Measurements from ENCODE around the gene TAS1R2.

TAS1R2 gene

DNA sequence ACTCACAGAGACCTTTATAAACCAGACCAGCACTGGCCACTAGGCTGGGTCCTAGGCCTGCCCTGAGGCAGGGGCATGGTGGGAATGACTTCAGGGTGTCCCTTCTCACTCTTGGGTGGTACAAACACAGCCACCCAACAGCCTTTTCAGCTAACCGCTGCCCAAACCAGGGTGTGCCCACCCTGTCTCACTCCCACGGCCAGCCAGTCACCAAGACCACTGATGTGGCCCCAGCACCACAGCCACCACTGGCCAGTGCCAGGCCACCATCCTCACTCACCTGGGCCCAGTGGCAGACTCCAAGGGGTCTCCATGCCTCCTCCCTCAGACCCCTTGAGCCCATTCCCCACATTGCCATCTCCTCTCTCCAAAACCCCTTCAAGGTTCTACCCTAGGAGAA lies 27.8 kb downstream of the TAS1R2 start:
- Histone ChIP-seq H3K36me3 (ENCODE audit: insufficient read depth, low read length) (no peaks in the 10 kb centered on the region), H3K9ac (ENCODE audit: insufficient read length) (no peak overlapping the region), H3K4me3 (no peak overlapping the region), H3K9me3 (ENCODE audit: low read depth, low read length) (no peaks in the 10 kb centered on the region), H3K27ac (no peak overlapping the region)
- TF ChIP-seq FOXP2 (optimal IDR thresholded peaks at IDR 0.05; ENCODE audit: control extremely low read depth, extremely low read length, insufficient read depth) (no peak), EZH2 (IDR thresholded peaks at IDR 0.05) (no peak), POLR2AphosphoS5 (IDR thresholded peaks at IDR 0.05; ENCODE audit: borderline replicate concordance, low read depth, low read length) (no peak)
- no peak for DNase-seq (ENCODE audit: low read depth, low spot score)

DNA sequence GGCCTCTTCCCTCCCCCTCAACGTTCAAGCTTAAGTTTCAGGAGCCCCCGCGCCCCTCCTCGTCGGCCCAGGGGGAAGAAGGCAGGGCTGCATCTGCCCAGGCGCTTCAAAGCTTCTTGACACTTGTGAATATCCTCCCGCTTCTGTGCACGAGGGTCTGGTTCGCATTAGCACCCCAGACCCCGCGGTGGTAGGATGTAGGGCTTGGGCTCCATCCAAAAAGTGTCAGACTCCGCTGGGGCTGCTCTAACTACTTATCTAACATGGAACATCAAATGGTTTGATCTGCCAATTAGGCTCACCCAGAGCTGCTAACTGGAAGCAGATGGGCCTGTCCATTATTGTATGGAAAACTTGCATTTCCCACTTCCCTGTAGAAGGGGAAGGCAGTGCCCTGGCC lies 28.9 kb downstream of the TAS1R2 start:
- H3K9ac ChIP-seq (ENCODE audit: insufficient read length) = no peak overlapping the region
- H3K9me3 ChIP-seq (ENCODE audit: low read depth, low read length) = no peaks in the 10 kb centered on the region
- H3K4me3 ChIP-seq = no peak overlapping the region
- peak; percentile 74 for DNase-seq (ENCODE audit: low read depth, low spot score)
- peak overlapping the region; percentile 81 for H3K27ac ChIP-seq
- no peak for TF ChIP-seq EZH2 (IDR thresholded peaks at IDR 0.05)
- no peak for TF ChIP-seq FOXP2 (optimal IDR thresholded peaks at IDR 0.05; ENCODE audit: control extremely low read depth, extremely low read length, insufficient read depth)
- no peak; the same call in 1 of the 2 replicates for TF ChIP-seq POLR2AphosphoS5 (IDR thresholded peaks at IDR 0.05; ENCODE audit: borderline replicate concordance, low read depth, low read length)
- no peaks in the 10 kb centered on the region for H3K36me3 ChIP-seq (ENCODE audit: insufficient read depth, low read length)

DNA sequence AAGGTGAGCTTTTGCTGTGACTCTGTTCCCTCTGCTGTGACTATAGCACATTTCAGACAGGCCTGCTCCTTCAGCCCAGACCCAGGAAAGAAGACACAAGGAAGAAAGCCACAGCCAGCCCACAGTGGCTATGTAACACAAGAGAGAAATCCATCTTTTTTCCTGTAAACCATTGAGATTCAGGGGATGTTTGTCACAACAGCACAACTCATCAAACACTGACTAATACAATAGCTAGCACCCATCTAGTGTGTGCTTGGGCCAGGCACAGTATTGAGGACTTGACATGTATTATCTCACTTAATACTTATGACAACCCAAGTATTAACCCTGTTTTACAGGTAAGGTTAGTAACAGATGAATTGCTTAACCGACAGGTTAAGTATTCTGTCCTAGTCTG lies 29.8 kb downstream of the TAS1R2 start:
- H3K27ac ChIP-seq = no peak overlapping the region; the same call in 1 of the 2 replicates
- DNase-seq (ENCODE audit: low read depth, low spot score) = no peak
- TF ChIP-seq FOXP2 (optimal IDR thresholded peaks at IDR 0.05; ENCODE audit: control extremely low read depth, extremely low read length, insufficient read depth) (no peak), EZH2 (IDR thresholded peaks at IDR 0.05) (no peak), POLR2AphosphoS5 (IDR thresholded peaks at IDR 0.05; ENCODE audit: borderline replicate concordance, low read depth, low read length) (no peak)

DNA sequence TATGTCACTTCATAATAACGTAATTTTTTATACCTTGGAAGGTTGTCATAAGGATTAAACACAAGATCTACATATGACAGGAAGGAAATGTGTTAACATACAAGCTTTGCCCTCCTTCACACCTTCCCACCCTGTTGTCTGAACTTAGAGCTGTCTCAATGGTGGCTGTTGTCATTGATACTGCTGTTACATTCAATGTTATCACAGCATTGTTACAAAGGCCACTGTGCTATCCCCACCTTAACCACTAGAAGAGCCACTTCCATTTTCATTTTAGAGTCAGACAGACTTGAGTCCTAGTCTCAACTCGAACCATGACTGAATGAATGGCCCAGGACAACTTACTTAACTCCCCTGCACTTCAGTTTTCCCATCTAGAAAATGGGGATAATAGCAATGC lies 31.2 kb downstream of the TAS1R2 start:
- H3K9me3 ChIP-seq (ENCODE audit: low read depth, low read length) = no peaks in the 10 kb centered on the region
- H3K9ac ChIP-seq (ENCODE audit: insufficient read length) = no peak overlapping the region
- no peaks in the 10 kb centered on the region for H3K36me3 ChIP-seq (ENCODE audit: insufficient read depth, low read length)
- no peak for DNase-seq (ENCODE audit: low read depth, low spot score)
- TF ChIP-seq EZH2 (IDR thresholded peaks at IDR 0.05) (no peak), POLR2AphosphoS5 (IDR thresholded peaks at IDR 0.05; ENCODE audit: borderline replicate concordance, low read depth, low read length) (no peak), FOXP2 (optimal IDR thresholded peaks at IDR 0.05; ENCODE audit: control extremely low read depth, extremely low read length, insufficient read depth) (no peak)
- no peak overlapping the region for H3K27ac ChIP-seq
- H3K4me3 ChIP-seq = no peak overlapping the region

More for the DNA sequence above, 29.8 kb downstream of the TAS1R2 start:
- Histone ChIP-seq H3K36me3 (ENCODE audit: insufficient read depth, low read length) (no peaks in the 10 kb centered on the region), H3K4me3 (no peak overlapping the region), H3K9ac (ENCODE audit: insufficient read length) (no peak overlapping the region), H3K9me3 (ENCODE audit: low read depth, low read length) (no peaks in the 10 kb centered on the region)

DNA sequence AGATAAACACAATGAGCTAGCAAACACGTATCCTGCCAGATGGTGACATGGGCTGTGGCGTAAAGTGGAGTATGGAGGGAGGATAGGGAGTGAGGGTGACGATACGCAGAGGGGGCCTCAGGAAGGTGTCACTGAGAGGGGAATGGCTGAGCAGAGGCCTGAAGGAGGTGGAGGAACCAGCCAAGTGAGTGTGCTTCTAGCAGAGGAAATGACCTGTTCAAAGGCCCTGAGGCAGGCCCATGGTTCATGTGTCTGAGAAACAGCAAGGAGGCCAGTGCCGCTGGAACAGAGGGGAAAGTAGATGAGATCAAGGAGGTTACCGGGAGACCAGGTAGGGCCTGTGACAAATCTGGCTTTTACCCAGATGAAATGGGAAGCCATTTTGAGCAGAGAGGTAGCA lies 36.0 kb downstream of the TAS1R2 start:
- Histone ChIP-seq H3K36me3 (ENCODE audit: insufficient read depth, low read length) (no peaks in the 10 kb centered on the region), H3K27ac (no peak overlapping the region), H3K4me3 (no peak overlapping the region), H3K9me3 (ENCODE audit: low read depth, low read length) (no peaks in the 10 kb centered on the region), H3K9ac (ENCODE audit: insufficient read length) (no peak overlapping the region)
- DNase-seq (ENCODE audit: low read depth, low spot score) = no peak
- TF ChIP-seq EZH2 (IDR thresholded peaks at IDR 0.05) (no peak), POLR2AphosphoS5 (IDR thresholded peaks at IDR 0.05; ENCODE audit: borderline replicate concordance, low read depth, low read length) (no peak), FOXP2 (optimal IDR thresholded peaks at IDR 0.05; ENCODE audit: control extremely low read depth, extremely low read length, insufficient read depth) (no peak)

DNA sequence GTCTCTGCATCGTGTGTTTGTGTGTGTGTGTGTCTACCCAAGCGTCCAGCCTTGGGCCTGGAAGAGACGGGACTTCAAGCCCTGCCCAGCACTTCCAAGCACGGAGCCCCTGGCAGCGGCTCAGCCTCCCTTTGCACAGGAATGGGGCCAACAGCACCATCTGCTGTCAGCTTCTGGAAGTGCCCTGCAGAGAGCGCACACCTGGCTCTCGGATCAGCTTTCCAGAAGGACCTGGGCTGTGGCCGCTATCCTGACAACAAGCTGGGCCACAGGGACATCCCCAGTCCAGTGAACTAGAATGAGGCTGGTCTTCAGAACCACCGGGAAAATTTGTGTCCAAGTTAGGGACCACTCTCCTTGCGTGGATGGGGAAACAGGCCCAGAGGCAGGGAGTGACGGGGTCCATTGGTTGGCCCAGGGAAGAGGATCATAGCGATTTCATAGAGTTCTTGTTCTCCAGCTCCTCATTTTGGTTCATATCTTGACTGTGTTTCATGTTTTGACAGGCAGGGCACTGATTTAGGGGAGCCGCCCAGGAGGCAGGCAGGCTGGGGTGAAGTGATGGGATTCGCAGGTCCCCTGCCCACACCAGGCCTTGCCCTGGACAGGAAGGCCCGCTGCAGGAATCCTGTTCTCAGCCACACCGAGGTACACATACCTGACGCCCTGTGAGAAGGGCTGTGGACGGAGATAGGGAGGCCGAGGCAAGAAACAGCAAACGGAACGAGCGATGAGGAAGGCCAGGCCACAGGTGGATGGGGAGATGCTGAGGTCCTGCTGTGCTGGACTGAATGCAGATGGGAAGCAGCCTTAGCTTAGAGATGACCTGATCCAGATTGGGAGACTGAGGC lies 38.4 kb downstream of the TAS1R2 start:
- Histone ChIP-seq H3K4me3 (no peak overlapping the region), H3K36me3 (ENCODE audit: insufficient read depth, low read length) (no peaks in the 10 kb centered on the region), H3K9me3 (ENCODE audit: low read depth, low read length) (no peaks in the 10 kb centered on the region), H3K27ac (no peak overlapping the region), H3K9ac (ENCODE audit: insufficient read length) (no peak overlapping the region)
- DNase-seq (ENCODE audit: low read depth, low spot score) = peak; percentile 37
- no peak for TF ChIP-seq POLR2AphosphoS5 (IDR thresholded peaks at IDR 0.05; ENCODE audit: borderline replicate concordance, low read depth, low read length)
- TF ChIP-seq FOXP2 (optimal IDR thresholded peaks at IDR 0.05; ENCODE audit: control extremely low read depth, extremely low read length, insufficient read depth) = no peak
- no peak for TF ChIP-seq EZH2 (IDR thresholded peaks at IDR 0.05)

DNA sequence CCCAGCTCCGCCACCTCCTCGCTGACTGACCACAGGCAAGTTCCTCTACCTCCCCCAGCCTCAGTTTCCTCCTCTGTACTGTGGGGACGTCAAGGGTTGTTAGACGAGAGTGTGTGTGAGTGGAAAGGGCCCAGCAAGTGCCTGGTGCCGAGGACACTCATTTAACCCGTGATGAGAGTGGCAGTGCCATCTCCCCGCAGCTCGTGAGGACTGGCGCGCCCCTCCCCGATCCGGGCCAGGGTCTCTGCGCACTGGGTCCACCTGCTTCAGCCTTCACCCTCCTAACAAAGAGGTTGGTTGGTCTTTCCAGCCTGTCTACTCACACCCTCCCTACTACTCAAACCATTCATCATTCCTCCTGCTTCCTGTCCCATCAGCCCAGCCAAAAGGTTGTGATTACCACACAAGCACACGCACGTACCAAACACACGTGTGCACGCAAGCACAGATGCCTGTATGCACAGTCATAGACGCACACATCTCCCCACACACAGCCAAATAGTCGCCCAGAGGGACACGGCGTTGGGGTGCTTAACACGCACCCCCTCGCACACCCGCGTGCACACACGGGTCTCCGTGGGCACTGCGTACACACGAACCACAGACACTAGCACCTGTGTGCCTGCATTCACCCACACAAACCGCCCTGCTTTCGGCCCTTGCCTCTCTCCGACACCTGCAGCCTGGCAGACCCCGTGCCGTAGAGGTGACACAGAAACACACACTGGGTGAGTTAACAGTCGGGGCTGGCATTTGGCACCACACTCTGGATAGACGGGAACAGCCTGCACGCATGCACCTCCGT lies 39.3 kb downstream of the TAS1R2 start:
- H3K27ac ChIP-seq = no peak overlapping the region
- no peak for DNase-seq (ENCODE audit: low read depth, low spot score)
- H3K36me3 ChIP-seq (ENCODE audit: insufficient read depth, low read length) = no peaks in the 10 kb centered on the region
- no peak for TF ChIP-seq FOXP2 (optimal IDR thresholded peaks at IDR 0.05; ENCODE audit: control extremely low read depth, extremely low read length, insufficient read depth)
- TF ChIP-seq EZH2 (IDR thresholded peaks at IDR 0.05) = no peak
- no peak for TF ChIP-seq POLR2AphosphoS5 (IDR thresholded peaks at IDR 0.05; ENCODE audit: borderline replicate concordance, low read depth, low read length)
- no peak overlapping the region for H3K4me3 ChIP-seq
- no peaks in the 10 kb centered on the region for H3K9me3 ChIP-seq (ENCODE audit: low read depth, low read length)
- no peak overlapping the region for H3K9ac ChIP-seq (ENCODE audit: insufficient read length)

DNA sequence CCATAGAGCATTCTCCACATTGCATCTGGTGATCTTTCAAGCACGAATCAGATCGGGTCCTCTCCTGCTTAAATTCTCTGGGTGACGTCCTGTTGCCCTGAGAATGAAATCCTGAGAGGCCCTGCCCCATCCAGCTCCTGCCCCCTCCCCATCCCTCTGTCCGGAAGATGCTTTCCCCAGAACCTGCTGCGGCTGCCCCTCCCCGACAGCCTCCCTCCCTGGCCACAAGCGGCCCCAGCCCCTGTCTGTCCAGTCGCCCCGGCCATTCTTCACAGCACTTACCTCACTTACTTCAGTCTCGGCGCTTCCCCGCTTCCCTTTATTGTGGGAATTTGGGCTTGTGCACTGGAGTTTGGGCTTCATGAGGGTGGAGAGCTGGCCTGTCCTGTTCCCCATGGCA lies 40.3 kb downstream of the TAS1R2 start:
- no peak overlapping the region for H3K27ac ChIP-seq

More for the DNA sequence above, 40.3 kb downstream of the TAS1R2 start:
- no peak for DNase-seq (ENCODE audit: low read depth, low spot score)
- H3K36me3 ChIP-seq (ENCODE audit: insufficient read depth, low read length) = no peaks in the 10 kb centered on the region
- no peaks in the 10 kb centered on the region for H3K9me3 ChIP-seq (ENCODE audit: low read depth, low read length)
- TF ChIP-seq POLR2AphosphoS5 (IDR thresholded peaks at IDR 0.05; ENCODE audit: borderline replicate concordance, low read depth, low read length) (no peak), FOXP2 (optimal IDR thresholded peaks at IDR 0.05; ENCODE audit: control extremely low read depth, extremely low read length, insufficient read depth) (no peak), EZH2 (IDR thresholded peaks at IDR 0.05) (no peak)
- no peak overlapping the region for H3K9ac ChIP-seq (ENCODE audit: insufficient read length)
- no peak overlapping the region for H3K4me3 ChIP-seq

Measured in SK-N-MC (cell line).